NCI-H2029 (cell line): ENCODE results near the gene CPSF4L.
"Not testable (repeated sequence)": the region's sequence is repeated elsewhere in the genome, so short reads cannot be mapped to it uniquely, and the experiment has no call there.

ENCODE experiments used
- DNase-seq: peaks from one replicate; lab custom pipeline; 2025; lab: John Stamatoyannopoulos, UW

Gene CPSF4L

DNA sequence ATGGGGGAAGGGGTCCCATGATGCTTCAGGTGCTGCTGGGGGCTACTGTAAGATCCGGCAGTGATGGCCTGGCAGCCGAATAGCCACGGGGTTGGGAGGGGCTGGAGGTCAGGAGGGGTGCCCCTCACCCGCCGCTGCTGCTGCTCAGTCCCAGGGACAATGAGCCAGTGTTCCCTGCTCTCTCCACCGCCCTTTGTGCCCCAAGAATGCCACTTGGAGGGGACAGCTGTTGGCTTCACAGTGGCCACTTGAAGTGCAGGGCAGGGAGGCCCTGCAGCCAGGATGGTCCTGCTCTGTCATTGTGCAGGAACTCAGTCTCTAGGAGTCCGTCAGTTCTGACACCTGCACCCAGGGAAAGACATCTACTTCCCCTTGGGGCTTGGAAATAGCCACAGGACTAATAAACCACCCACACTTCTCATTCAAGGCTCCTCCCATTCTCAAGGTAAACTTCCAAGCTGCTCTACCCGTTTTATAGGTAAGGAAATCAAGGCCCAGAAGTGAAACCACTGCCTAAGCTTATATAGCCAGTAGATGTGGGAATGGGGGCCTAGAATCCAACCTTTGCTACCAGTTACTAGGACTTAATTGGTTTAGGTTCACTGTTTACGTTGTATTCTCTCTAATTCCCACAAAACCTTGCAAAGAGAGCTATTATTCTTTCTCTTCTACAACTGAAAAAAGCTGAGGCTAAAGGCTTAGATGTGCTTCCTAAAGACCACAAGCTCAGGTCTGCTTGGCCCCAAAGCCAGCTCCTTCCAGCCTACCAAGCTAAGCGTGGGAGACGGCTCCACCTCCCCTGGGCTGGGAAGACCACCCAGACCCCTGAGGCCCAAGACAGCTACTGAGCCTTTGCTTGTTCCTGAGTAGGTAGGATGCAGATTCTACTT lies 6.2 kb upstream of the CPSF4L start:
- DNase-seq = no peak

DNA sequence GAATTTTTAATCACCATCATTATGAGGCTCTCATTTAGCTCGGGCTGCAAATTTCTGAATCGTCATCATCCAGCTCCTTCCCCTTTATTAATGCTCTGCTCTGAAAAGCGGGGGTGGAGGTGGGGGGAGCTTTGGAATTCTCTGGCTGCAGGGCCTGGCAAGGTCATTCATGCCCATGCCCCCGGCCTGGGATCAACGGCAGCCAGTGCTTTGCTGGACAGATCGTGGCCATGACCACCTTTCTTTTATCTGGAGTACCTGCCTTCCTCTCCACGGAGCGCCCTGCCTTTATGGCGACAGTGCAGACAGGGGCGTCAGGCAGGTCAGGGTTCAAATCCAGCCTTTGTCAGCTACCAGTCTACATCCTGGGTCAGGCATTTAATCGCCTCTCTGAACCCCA lies 5.1 kb upstream of the CPSF4L start:
- no peak for DNase-seq

DNA sequence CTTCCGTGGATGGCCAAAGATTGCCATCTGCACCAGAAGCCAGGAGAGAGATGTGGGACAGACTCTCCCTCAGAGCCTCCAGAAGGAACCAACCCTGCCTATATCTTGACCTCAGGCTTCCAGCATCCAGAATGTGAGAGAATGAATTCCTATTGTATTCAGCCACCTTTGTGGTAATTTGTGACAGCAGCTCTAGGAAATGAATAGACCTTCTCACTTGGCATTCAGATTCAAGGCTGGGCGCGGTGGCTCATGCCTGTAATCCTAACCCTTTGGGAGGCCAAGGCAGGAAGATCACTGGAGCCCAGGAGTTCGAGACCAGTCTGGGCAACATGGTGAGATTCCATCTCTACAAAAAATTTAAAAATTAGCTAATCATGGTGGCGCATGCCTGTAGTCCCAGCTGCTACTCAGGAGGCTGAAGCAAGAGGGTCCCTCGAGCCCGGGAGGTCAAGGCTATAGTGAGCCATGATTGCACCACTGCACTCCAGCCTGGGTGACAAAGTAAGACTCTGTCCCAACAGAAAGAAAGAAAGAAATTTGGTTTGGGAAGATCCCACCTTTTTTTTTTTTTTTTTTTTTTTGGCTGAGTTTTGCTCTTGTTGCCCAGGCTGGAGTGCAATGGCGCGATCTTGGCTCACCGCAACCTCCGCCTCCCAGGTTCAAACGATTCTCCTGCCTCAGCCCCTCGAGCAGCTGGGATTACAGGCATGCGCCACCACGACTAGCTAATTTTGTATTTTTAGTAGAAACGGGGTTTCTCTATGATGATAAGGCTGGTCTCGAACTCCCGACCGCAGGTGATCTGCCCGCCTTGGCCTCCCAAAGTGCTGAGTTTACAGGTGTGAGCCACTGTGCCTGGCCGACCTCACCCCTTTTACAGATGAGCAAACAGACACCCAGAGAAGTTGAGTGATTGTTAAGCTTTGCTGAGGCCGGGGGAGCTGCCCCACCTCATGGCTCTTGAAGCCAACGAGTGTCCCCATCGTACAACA lies 4.3 kb upstream of the CPSF4L start:
- no peak for DNase-seq

DNA sequence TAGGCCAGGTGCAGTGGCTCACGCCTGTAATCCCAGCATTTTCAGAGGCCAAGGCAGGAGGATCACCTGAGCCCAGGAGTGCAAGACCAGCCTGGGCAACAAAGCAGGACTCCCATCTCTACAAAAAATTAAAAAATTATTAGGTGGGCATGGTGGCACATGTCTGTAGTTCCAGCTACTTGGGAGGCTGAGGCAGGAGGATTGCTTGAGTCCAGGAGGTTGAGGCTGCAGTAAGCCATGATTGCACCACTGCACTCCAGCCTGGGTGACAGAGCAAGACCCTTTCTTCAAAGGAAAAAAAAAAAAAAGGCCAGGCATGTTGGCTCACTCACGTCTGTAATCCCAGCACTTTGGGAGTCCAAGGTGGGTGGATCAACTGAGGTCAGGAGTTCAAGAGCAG lies 2.8 kb upstream of the CPSF4L start:
- DNase-seq = not testable (repeated sequence)

DNA sequence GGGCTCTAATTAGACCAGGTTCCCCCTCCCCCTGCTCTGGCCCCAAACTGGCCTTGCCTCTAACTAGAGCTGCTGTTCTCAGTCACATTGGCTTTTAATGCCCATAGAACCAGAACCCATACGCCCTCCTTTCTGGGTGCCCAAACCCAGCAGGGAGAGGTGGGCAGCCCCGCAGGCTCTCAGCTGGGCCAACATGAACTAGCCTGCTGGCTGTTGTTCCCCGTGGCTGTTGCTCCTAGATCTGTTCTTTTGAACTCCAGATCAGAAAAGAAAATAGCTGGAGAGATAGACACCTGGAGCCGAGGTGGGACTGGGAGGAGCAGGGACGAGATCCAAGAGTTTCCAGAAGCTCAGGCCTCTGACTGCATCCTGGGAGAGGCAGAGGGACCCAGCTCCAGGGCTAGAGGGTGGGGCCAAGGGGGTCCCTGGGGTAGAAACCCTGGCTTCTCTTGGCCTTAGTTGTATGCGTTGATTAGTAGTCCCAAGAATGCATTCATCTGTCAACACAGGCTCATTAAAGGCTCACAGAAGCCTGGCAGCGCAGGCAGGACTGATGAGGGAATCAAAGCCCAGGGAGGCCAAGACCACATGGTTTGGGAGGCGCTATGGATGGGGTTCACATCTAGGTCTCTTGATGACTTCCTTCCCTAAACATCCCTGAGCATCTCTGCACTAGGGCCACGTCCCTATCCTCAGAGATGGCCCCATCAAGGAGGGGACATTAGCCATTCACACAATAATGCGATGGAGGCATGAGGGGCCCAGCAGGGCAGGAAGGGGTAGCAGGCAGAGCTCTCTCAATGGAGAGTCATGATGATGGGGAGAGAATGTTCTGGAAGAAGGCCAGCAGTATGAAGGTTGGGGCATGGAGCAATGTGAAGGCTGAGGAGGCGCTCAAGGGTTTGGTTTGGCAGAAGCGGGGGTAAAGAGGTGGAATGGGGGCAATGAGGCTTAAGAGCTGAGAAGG lies 1.3 kb upstream of the CPSF4L start:
- no peak for DNase-seq

DNA sequence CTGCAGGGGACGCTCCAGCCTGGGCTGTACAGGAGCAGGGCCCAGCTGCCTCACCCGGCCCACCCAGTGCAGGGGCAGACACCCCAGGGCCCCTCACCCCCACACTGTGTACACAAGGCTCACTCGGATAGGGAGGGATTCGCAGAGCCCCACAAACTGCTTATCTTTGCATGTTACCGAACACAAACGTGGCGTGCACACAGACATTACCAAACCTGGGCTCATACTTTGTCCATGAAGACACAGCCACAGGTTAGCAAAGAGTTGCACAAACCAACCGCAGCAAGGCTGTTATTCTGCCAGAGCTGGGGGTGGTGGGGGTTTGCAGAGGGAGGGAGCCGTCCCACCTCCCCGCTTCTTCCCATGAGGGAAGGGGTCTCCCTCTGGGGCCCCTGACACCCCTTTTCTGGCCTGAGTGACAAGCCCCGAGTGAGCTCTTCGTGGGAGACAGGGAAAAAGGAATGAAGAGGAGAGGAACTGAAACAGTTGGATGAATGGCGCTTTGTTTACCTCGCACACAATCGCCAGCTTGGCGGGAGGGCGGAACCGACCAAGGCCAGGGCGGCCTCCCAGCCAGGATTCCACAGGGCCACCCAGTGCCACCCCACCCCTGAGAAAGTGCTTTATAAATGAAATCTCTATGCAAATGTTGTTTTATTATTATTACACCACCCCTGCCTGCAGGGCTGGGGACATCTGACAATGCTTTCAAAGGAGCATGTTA lies 434 bp upstream of the CPSF4L start:
- DNase-seq = no peak

DNA sequence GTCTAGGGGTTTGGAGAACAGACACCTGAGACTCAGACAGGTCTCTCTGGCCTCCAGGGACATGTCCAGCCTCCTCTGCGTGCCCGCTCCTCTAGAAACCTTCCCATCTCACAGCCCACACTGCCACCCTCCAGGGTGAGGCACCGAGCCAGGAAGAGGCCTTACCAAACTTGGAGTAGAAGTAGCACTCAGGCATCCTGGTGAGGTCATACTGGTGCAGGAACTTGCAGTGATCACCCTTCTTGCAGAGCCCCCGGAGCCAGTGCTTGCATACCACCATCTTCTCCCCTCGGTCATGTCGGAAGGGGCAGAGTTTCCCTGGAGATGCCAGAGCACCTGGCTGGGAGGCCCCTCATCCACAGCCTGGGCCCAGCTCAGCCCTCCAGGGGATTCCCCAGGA lies 4.2 kb downstream of the CPSF4L start:
- DNase-seq = no peak

DNA sequence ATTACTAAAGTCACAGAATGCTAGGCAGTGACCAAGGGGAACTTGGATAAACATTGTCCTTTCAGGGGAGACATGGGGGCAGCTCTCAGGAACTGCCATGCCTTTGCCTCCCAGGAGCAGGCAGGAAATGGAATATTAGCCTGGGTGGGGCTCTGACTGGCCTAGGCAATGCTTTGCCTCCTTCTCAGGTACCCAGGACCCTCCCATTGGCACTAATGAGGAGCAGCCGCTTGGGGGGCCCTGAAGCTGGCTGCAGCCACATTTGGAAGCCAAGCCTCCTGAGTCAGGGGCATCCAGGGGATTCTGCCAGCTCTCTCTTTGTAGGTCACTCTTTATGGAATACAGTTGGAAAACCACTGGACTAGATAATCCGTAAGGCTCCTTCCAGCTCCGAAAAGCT lies 5.5 kb downstream of the CPSF4L start:
- no peak for DNase-seq

DNA sequence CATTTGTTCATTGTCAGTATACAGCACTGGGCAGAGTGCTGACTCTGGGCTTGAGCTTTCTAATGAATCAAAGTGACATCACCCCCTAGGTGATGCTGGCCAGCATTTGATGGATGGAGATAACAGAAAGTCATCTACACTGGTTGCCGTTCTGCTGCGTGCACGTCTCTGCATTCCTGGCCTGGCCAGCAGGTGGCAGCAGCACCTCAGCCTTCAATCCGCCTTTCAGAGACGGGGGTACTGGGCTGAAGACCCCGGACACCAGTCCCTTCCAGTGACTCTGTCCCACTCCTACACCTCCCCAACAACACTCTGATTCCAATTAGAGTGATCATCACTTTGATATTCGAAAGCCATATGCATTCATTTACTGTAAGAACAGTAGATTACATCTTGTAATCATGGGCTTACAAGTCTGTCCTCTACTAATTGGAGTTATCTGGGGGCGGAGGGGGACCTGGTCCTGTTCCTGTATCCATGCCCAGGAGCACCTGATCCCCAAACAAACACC lies 6.0 kb downstream of the CPSF4L start:
- DNase-seq = peak; percentile 4

DNA sequence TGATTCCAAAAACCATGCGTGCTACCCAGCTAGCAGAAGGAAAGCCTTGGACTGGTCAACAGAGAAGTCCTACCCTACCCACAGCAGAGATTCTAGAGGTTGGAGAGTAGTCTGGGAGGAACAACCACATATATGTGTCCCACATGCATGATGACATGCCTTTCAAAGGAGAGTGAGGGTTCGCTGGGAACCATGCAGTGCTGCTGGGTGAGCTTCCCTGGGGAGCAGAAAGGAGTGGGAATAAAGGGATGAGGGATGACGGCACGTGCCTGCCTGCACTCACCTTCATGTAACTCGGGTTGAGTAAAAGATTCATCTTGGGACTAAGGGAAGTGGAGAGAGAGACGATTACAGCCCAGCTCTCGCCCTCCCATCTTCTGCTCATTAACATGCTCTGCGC lies 9.8 kb downstream of the CPSF4L start:
- no peak for DNase-seq

DNA sequence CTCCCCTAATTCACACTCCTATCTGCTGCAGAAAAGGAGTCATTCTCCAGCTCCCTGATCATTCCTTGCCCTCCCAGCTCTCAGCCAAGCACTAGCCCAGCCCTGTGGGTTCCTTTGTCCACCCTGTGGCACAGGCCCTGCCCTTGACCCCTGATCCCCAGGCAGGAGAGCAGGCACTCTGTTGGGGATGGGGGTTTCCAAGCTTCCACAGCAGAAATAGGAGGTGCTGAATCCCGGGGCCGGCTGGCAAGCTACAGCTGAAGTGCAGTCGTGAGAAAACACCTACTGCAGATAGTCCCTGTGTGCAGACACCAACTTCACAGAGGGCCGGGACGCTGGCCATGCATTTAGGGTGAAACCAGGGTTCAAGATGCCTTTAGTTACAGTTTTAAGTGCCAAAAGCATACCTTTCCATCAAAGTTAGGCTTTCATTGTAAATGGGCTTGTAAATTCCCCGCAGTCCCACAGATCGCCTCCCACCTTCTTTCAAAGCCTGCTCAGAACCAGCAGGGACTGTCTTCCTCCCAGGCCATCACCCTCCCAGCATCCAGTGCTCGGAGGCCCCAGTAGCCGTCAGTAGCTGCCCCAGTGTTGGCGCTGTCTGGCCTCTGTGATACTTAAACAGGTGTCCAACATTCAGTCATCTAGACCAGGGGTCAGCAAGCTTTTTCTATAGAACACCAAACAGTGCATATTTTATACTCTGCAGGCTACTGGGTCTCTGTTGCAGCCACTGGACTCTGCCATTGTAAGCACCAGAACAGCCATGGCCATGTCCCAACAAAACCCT lies 10.6 kb downstream of the CPSF4L start:
- DNase-seq = no peak

DNA sequence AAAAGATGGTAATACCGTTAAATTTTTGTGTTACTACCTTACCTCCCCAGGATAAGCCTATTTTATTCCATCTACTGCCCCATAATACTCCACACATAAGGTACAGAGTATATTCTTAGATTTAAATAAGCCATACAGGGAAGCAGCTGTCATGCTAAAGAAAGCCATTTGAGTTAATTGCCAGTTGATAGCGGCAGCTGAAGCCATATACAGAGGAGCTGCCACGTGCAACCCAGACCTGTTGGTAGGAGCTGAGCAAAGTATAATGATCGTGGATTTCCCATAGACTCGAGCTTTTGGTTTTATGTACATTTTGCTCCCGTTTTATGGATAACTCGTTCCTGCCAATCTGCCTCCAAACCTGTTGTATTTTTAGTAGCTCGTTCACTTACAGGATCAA lies 12.0 kb downstream of the CPSF4L start:
- no peak for DNase-seq

DNA sequence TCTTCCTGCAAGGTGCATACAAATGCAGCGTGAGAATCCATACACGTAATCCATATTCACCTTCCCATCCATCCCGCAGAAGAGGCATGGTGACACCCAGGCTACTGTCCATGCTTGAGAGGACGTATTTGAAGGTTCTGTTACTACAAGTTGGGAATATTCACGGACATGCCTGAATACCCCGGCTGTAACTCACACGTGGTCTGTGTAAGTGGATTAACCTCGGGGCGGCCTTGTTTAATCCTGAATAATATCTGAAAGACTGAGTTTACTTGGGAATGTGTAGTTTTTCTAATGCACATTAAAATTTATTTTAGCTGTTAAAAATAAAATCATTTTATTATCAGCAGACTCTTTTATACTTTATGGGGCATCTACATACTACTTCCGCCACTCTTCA lies 13.1 kb downstream of the CPSF4L start:
- no peak for DNase-seq

DNA sequence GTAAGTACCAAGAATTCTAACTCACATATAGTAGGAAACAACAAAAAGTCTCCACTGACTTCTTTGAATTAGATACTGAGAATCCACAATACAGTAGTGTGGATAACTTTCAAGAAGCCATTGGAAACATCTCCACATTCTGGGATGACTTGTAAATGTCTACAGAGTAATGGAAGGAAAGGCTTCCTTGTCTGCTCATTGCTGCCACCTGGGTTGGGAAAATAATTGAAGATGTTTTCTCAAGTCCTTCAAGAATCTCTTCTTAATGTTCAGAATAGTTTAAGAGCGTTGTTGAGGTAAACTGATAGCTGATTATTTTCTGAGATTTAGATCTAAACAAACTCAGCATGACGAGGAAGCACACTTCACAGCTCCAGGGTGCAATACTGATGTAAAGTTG lies 14.0 kb downstream of the CPSF4L start:
- no peak for DNase-seq

DNA sequence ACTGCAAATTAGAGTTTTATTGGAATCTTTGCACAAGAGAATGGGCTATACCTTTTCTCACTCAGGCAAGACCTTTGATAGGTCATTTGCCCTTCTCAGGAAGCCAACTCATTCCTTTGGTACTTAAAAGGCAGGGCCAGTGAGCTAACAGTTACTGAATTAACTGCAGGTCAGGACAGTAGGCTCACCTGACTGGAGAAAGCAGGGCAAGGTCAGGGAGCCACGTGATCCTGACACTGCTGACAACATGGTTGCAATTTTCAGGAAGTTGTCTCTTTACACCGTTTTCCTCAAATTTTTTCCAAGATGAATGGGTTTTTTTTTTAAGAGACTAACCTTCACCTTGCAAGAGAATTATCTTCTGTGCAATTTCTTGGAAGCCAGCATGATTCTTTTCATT lies 21.1 kb downstream of the CPSF4L start:
- no peak for DNase-seq

DNA sequence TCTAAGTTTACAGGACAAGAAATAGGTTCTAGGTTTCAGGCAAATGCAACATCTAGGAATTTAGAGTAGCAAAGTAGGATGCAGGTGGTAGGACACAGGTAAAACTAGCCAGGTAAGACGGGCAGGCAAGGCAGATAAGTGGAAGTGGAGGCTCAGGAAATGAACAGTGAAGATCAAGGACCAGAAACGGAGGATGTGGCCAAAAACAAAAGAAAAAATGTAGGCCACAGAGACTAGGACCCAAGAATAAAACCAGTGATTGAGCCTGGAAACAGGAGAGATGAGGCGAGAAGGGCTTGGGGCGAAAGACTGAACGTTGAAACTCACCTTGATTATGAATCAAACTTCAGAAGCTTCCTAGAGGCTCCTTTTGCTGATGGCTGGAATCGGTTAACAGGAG lies 24.0 kb downstream of the CPSF4L start:
- DNase-seq = no peak

DNA sequence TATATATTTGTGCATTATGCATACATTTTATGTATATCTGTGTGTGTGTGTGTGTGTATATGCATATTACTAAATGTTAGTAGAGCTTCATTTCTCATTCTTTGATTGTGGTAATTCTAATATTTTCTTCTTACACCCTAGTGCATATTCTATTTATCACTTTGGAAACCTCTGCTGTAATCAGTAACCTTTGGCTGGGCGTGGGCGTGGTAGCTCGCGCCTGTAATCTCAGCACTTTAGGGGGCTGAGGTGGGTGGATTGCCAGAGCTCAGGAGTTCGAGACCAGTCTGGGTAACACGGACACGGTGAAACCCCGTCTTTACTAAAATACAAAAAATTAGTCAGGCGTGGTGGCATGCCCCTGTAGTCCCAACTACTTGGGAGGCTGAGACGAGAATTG lies 26.9 kb downstream of the CPSF4L start:
- DNase-seq = no peak

DNA sequence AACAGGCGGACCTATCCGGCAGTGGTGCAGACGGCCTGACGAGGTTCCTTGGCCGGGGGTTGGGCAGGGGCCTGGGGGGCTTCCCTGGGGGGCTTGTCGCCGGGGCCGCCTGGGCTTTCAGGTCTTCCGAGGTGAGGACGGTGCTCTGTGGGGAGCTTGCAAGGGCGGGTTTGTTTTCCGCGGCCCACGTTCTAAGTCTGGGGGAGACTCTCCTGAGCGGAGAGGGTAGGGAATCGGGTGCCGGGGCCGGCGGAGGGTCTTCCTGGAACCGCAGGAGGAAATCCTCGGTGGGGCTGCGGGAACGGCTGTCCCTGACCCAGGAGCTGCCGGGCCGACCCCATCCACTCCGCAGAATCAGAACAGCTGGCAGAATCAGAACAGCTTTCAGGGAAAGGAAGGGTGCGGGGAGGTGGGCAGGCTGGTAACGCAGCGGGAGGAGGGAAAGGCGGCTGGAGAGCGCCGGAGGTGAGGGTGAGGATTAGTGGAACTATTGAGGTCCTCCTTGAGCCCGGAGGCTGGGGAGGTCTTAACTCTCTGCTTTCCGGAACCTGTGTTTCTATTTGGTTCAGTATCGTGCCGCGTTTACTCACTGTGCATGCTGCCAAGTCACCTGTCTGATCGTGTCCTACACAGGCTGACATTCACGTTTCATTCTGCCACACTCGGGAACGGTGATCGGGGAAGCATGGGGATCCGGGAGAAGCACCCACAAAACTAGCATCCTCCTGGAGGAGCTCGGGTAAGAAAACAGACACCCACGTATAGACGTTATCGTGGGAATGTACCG lies 28.9 kb downstream of the CPSF4L start:
- peak; percentile 17 for DNase-seq
